Trophoblast cell (in vitro differentiated cells and primary cell): ENCODE measurements around the gene AUH.
A peak's percentile ranks its signal among the peaks of the same experiment; 100 is the strongest.

Experiments used
- DNase-seq, 2 donors: peaks; one replicate each; pipeline ENCODE4 v3.0.0-alpha.2; 2016
- H2AFZ ChIP-seq: 2 replicates; pipeline ENCODE4 v1.6.1; 2013; ENCODE audit warnings: low read length, moderate library complexity, mild to moderate bottlenecking; ENCODE audit not compliant: insufficient read depth, poor library complexity
- H2AK5ac ChIP-seq: 2 replicates; pipeline ENCODE4 v1.6.1; 2013; ENCODE audit warnings: mild to moderate bottlenecking, low read length
- H2BK120ac ChIP-seq: 2 replicates; pipeline ENCODE4 v1.6.1; 2013; ENCODE audit warnings: low read length, mild to moderate bottlenecking, moderate library complexity; ENCODE audit not compliant: insufficient read depth, poor library complexity
- H2BK12ac ChIP-seq: 2 replicates; pipeline ENCODE4 v1.6.1; 2013; ENCODE audit warnings: mild to moderate bottlenecking, low read length, moderate library complexity
- H2BK5ac ChIP-seq: 2 replicates; pipeline ENCODE4 v1.6.1; 2013; ENCODE audit warnings: low read length, low read depth, moderate library complexity, mild to moderate bottlenecking; ENCODE audit not compliant: poor library complexity
- H3K14ac ChIP-seq: 2 replicates; pipeline ENCODE4 v1.6.1; 2013; ENCODE audit warnings: mild to moderate bottlenecking, low read length
- H3K18ac ChIP-seq: 2 replicates; pipeline ENCODE4 v1.6.1; 2013; ENCODE audit warnings: mild to moderate bottlenecking, low read length
- H3K23ac ChIP-seq: 2 replicates; pipeline ENCODE4 v1.6.1; 2013; ENCODE audit warnings: low read length
- H3K27ac ChIP-seq: 2 replicates; pipeline ENCODE4 v1.5.1; 2013; ENCODE audit warnings: low read depth, mild to moderate bottlenecking, inconsistent platforms, low read length, moderate library complexity
- H3K27me3 ChIP-seq: 2 replicates; pipeline ENCODE4 v1.6.1; 2013; ENCODE audit warnings: inconsistent platforms, mild to moderate bottlenecking, low read length, moderate library complexity; ENCODE audit not compliant: insufficient read depth
- H3K36me3 ChIP-seq, 2 experiments: 1 replicate in 1 of 2; 2 replicates in 1 of 2; pipeline ENCODE4 v1.6.1; 2013; ENCODE audit warnings: low read length in 2 of 2, mild to moderate bottlenecking in 2 of 2, moderate library complexity in 1 of 2; ENCODE audit not compliant: insufficient read depth in 2 of 2, control insufficient read depth in 1 of 2
- H3K4ac ChIP-seq: 2 replicates; pipeline ENCODE4 v1.6.1; 2013; ENCODE audit warnings: low read depth, mild to moderate bottlenecking, low read length, moderate library complexity
- H3K4me1 ChIP-seq, 2 experiments: 1 replicate in 1 of 2; 2 replicates in 1 of 2; pipeline ENCODE4 v1.6.1; 2013; ENCODE audit warnings: low read length in 2 of 2, mild to moderate bottlenecking in 2 of 2, moderate library complexity in 1 of 2; ENCODE audit not compliant: insufficient read depth in 2 of 2, control insufficient read depth in 1 of 2
- H3K4me2 ChIP-seq: 2 replicates; pipeline ENCODE4 v1.6.1; 2013; ENCODE audit warnings: inconsistent platforms, mild to moderate bottlenecking, low read length, moderate library complexity
- H3K4me3 ChIP-seq: 2 replicates; pipeline ENCODE4 v1.5.1; 2013; ENCODE audit warnings: mild to moderate bottlenecking, low read depth, low read length, inconsistent platforms
- H3K79me1 ChIP-seq: one replicate; pipeline ENCODE4 v1.6.1; 2013; ENCODE audit warnings: low read length
- H3K79me2 ChIP-seq: 2 replicates; pipeline ENCODE4 v1.6.1; 2013; ENCODE audit warnings: low read length, mild to moderate bottlenecking; ENCODE audit not compliant: control insufficient read depth, insufficient read depth, poor library complexity
- H3K9ac ChIP-seq: 2 replicates; pipeline ENCODE4 v1.6.1; 2013; ENCODE audit warnings: mild to moderate bottlenecking, low read length
- H3K9me3 ChIP-seq: 2 replicates; pipeline ENCODE4 v1.6.1; 2013; ENCODE audit warnings: low read depth, mild to moderate bottlenecking, control low read depth, inconsistent platforms, low read length; ENCODE audit not compliant: insufficient read depth
- H4K12ac ChIP-seq: 2 replicates; pipeline ENCODE4 v1.6.1; 2013; ENCODE audit warnings: low read depth, mild to moderate bottlenecking, low read length, moderate library complexity
- H4K8ac ChIP-seq: 2 replicates; pipeline ENCODE4 v1.6.1; 2013; ENCODE audit warnings: low read depth, mild to moderate bottlenecking, low read length, moderate library complexity
- H4K91ac ChIP-seq: one replicate; pipeline ENCODE4 v1.6.1; 2013; ENCODE audit warnings: low read depth, mild to moderate bottlenecking, low read length, moderate library complexity
- WGBS: extraction: QIAGEN DNeasy Blood & Tissue Kit; methylation state at CpG from one replicate; pipeline ENCODE4 v1.1.7; 2013; ENCODE audit warnings: missing lambda C conversion rate; ENCODE audit not compliant: insufficient read length, insufficient coverage; ENCODE audit errors: extremely low coverage; 5-methylcytosine and 5-hydroxymethylcytosine counted together

Gene AUH

GRCh38 chr9:91395553-91396471, 34.1 kb upstream of the AUH start:
- Histone ChIP-seq H3K4me1 (peaks cover 0 to 2% of the 10 kb centered on the region in 2 experiments), H3K79me2 (no peaks in the 10 kb centered on the region), H3K27ac (peak overlapping the region; percentile 70), H4K91ac (no peak overlapping the region), H3K9ac (no peak overlapping the region), H3K27me3 (no peaks in the 10 kb centered on the region), H3K18ac (no peak overlapping the region), H2BK5ac (no peak overlapping the region), H3K14ac (no peak overlapping the region), H4K8ac (no peak overlapping the region), H3K4me3 (no peak overlapping the region), H2BK120ac (no peak overlapping the region), H2AFZ (no peak overlapping the region), H3K23ac (no peak overlapping the region), H3K79me1 (no peaks in the 10 kb centered on the region), H2BK12ac (no peak overlapping the region), H2AK5ac (no peak overlapping the region), H3K4me2 (no peak overlapping the region), H3K9me3 (peaks cover 1% of the 10 kb centered on the region), H3K36me3 (no peaks in the 10 kb centered on the region), H4K12ac (no peak overlapping the region), H3K4ac (no peak overlapping the region)
- peak; percentile 45 to 92 for DNase-seq
- WGBS: no CpG with 5 or more reads among the region's 7 CpGs

- Histone ChIP-seq H3K27ac (no peak overlapping the region), H3K4me1 (peaks cover 0 to 2% of the 10 kb centered on the region in 2 experiments), H3K18ac (no peak overlapping the region), H3K36me3 (no peaks in the 10 kb centered on the region), H4K91ac (no peak overlapping the region), H3K79me2 (no peaks in the 10 kb centered on the region), H3K23ac (no peak overlapping the region), H2BK12ac (no peak overlapping the region), H2AK5ac (no peak overlapping the region), H4K8ac (no peak overlapping the region), H2BK120ac (no peak overlapping the region), H3K9me3 (peaks cover 1% of the 10 kb centered on the region), H2BK5ac (no peak overlapping the region), H3K4ac (no peak overlapping the region), H3K4me3 (no peak overlapping the region), H4K12ac (no peak overlapping the region), H3K14ac (no peak overlapping the region), H2AFZ (no peak overlapping the region), H3K27me3 (no peaks in the 10 kb centered on the region), H3K4me2 (no peak overlapping the region), H3K9ac (no peak overlapping the region), H3K79me1 (no peaks in the 10 kb centered on the region)
- peak; percentile 41 to 89 for DNase-seq
- WGBS: no CpG with 5 or more reads among the region's 4 CpGs
Observed at GRCh38 chr9:91395106-91395552, 33.4 kb upstream of the AUH start.

GRCh38 chr9:91393826-91394225, 32.1 kb upstream of the AUH start:
- Histone ChIP-seq H3K27ac (no peak overlapping the region), H3K4ac (no peak overlapping the region), H2BK12ac (no peak overlapping the region), H2BK120ac (no peak overlapping the region), H3K9me3 (peaks cover 1% of the 10 kb centered on the region), H3K9ac (no peak overlapping the region), H2AFZ (no peak overlapping the region), H4K12ac (no peak overlapping the region), H3K27me3 (no peaks in the 10 kb centered on the region), H3K4me1 (peaks cover 0 to 2% of the 10 kb centered on the region in 2 experiments), H3K4me2 (no peak overlapping the region), H3K18ac (no peak overlapping the region), H3K36me3 (no peaks in the 10 kb centered on the region), H3K23ac (no peak overlapping the region), H3K4me3 (no peak overlapping the region), H2AK5ac (no peak overlapping the region), H3K79me1 (no peaks in the 10 kb centered on the region), H4K91ac (no peak overlapping the region), H3K14ac (no peak overlapping the region), H3K79me2 (no peaks in the 10 kb centered on the region), H2BK5ac (no peak overlapping the region), H4K8ac (no peak overlapping the region)
- no CpG with 5 or more reads among the region's 5 CpGs for WGBS
- no peak for DNase-seq

- Histone ChIP-seq H3K79me1 (no peaks in the 10 kb centered on the region), H3K27me3 (no peaks in the 10 kb centered on the region), H2BK120ac (no peak overlapping the region), H3K27ac (no peak overlapping the region), H3K4me1 (peaks cover 0 to 2% of the 10 kb centered on the region in 2 experiments), H2BK12ac (no peak overlapping the region), H3K4ac (no peak overlapping the region), H4K8ac (no peak overlapping the region), H3K4me3 (no peak overlapping the region), H2AFZ (no peak overlapping the region), H3K36me3 (no peaks in the 10 kb centered on the region), H3K23ac (no peak overlapping the region), H4K12ac (no peak overlapping the region), H3K79me2 (no peaks in the 10 kb centered on the region), H3K18ac (no peak overlapping the region), H3K4me2 (no peak overlapping the region), H2AK5ac (no peak overlapping the region), H3K14ac (no peak overlapping the region), H4K91ac (no peak overlapping the region), H3K9ac (no peak overlapping the region), H2BK5ac (no peak overlapping the region), H3K9me3 (peaks cover 1% of the 10 kb centered on the region)
- DNase-seq: no peak
- WGBS: no CpG with 5 or more reads among the region's 1 CpG
Observed at GRCh38 chr9:91392435-91392834, 30.7 kb upstream of the AUH start.
